H9 (cell line): ENCODE data around the gene MRPL45. TPM values are rescaled to one million over a fixed set of nuclear protein-coding genes. Genes with fewer than 3 reads are reported as not detected.
"Not testable (repeated sequence)": the region's sequence is repeated elsewhere in the genome, so short reads cannot be mapped to it uniquely, and the experiment has no call there.

ENCODE experiments used
- DNase-seq: peaks from one replicate; pipeline ENCODE4 v3.0.0-alpha.2; 2017
- H2AFZ ChIP-seq: one replicate; pipeline ENCODE4 v1.6.1; 2013; ENCODE audit warnings: mild to moderate bottlenecking, low read length, control low read depth, moderate library complexity
- H2AK5ac ChIP-seq: 2 replicates; pipeline ENCODE4 v1.6.1; 2013; ENCODE audit warnings: low read length, control low read depth, mixed read lengths; ENCODE audit not compliant: insufficient read length
- H2BK120ac ChIP-seq: one replicate; pipeline ENCODE4 v1.6.1; 2013; ENCODE audit warnings: low read depth, mild to moderate bottlenecking, low read length, control low read depth, inconsistent platforms; ENCODE audit not compliant: poor library complexity, severe bottlenecking
- H2BK12ac ChIP-seq: 2 replicates; pipeline ENCODE4 v1.6.1; 2013; ENCODE audit warnings: low read length, control low read depth, mixed read lengths, low read depth; ENCODE audit not compliant: insufficient read length
- H2BK15ac ChIP-seq: 2 replicates; pipeline ENCODE4 v1.6.1; 2013; ENCODE audit warnings: low read depth, low read length, control low read depth
- H2BK20ac ChIP-seq: one replicate; pipeline ENCODE4 v1.6.1; 2013; ENCODE audit warnings: low read depth, mild to moderate bottlenecking, low read length, control low read depth, inconsistent platforms; ENCODE audit not compliant: poor library complexity, severe bottlenecking
- H2BK5ac ChIP-seq: 2 replicates; pipeline ENCODE4 v1.6.1; 2013; ENCODE audit warnings: low read length, control low read depth, mixed read lengths; ENCODE audit not compliant: insufficient read length
- H3K14ac ChIP-seq: 2 replicates; pipeline ENCODE4 v1.6.1; 2013; ENCODE audit warnings: low read length, control low read depth; ENCODE audit not compliant: insufficient read depth
- H3K18ac ChIP-seq: 2 replicates; pipeline ENCODE4 v1.6.1; 2013; ENCODE audit warnings: low read depth, mild to moderate bottlenecking, mixed read lengths, low read length, control low read depth; ENCODE audit not compliant: insufficient read length
- H3K23ac ChIP-seq: 2 replicates; pipeline ENCODE4 v1.6.1; 2013; ENCODE audit warnings: low read length, control low read depth, mixed read lengths, low read depth; ENCODE audit not compliant: insufficient read length
- H3K23me2 ChIP-seq: 2 replicates; pipeline ENCODE4 v1.6.1; 2013; ENCODE audit warnings: low read depth, mild to moderate bottlenecking, mixed read lengths, low read length, control low read depth; ENCODE audit not compliant: insufficient read length, poor library complexity, severe bottlenecking
- H3K27ac ChIP-seq: 2 replicates; pipeline ENCODE4 v1.5.1; 2013; ENCODE audit warnings: low read length, control low read depth, mixed read lengths, low read depth; ENCODE audit not compliant: insufficient read length
- H3K27me3 ChIP-seq: 2 replicates; pipeline ENCODE4 v1.6.1; 2013; ENCODE audit warnings: low read length, control low read depth, inconsistent platforms; ENCODE audit not compliant: insufficient read depth
- H3K4ac ChIP-seq: 2 replicates; pipeline ENCODE4 v1.6.1; 2013; ENCODE audit warnings: low read depth, mild to moderate bottlenecking, control low read depth, inconsistent platforms, low read length, moderate library complexity
- H3K4me1 ChIP-seq: 2 replicates; pipeline ENCODE4 v1.6.1; 2013; ENCODE audit warnings: low read length, control low read depth, inconsistent platforms; ENCODE audit not compliant: insufficient read depth
- H3K4me2 ChIP-seq: 2 replicates; pipeline ENCODE4 v1.6.1; 2013; ENCODE audit warnings: low read length, control low read depth, mixed read lengths; ENCODE audit not compliant: insufficient read length, insufficient read depth
- H3K56ac ChIP-seq: 2 replicates; pipeline ENCODE4 v1.6.1; 2013; ENCODE audit warnings: low read depth, mild to moderate bottlenecking, mixed read lengths, low read length, control low read depth; ENCODE audit not compliant: insufficient read length
- H3K79me1 ChIP-seq: 2 replicates; pipeline ENCODE4 v1.6.1; 2013; ENCODE audit warnings: low read depth, mild to moderate bottlenecking, moderate library complexity, low read length, control low read depth, inconsistent platforms; ENCODE audit not compliant: insufficient read depth, poor library complexity, severe bottlenecking
- H3K79me2 ChIP-seq: 2 replicates; pipeline ENCODE4 v1.6.1; 2013; ENCODE audit warnings: low read length, control low read depth, inconsistent platforms; ENCODE audit not compliant: insufficient read depth
- H3K9ac ChIP-seq: 2 replicates; pipeline ENCODE4 v1.6.1; 2013; ENCODE audit warnings: low read length, control low read depth, mixed read lengths; ENCODE audit not compliant: insufficient read length; ENCODE audit errors: extremely low read depth
- H3K9me3 ChIP-seq: one replicate; pipeline ENCODE4 v1.6.1; 2013; ENCODE audit warnings: low read depth, low read length, inconsistent platforms; ENCODE audit not compliant: control insufficient read depth
- H3T11ph ChIP-seq: one replicate; pipeline ENCODE4 v1.6.1; 2013; ENCODE audit warnings: mild to moderate bottlenecking, low read length, control low read depth, inconsistent platforms
- H4K20me1 ChIP-seq: one replicate; pipeline ENCODE4 v1.6.1; 2013; ENCODE audit not compliant: control insufficient read depth, insufficient read length, insufficient read depth
- H4K5ac ChIP-seq: 2 replicates; pipeline ENCODE4 v1.6.1; 2013; ENCODE audit warnings: low read depth, mild to moderate bottlenecking, mixed read lengths, low read length, control low read depth; ENCODE audit not compliant: insufficient read length
- H4K8ac ChIP-seq: replicated peaks from 2 replicates; pipeline ENCODE4 v1.6.1; 2013; ENCODE audit warnings: low read length, control low read depth, mixed read lengths, low read depth; ENCODE audit not compliant: insufficient read length
- H4K91ac ChIP-seq: 2 replicates; pipeline ENCODE4 v1.6.1; 2013; ENCODE audit warnings: low read depth, mild to moderate bottlenecking, moderate library complexity, mixed read lengths, low read length, control low read depth; ENCODE audit not compliant: insufficient read length
- H3K27ac Mint-ChIP-seq, 3 experiments: 2 replicates in 2 of 3; 3 replicates in 1 of 3; pipeline ENCODE4 v1.8.0; 2020 to 2021; ENCODE audit warnings: mixed read lengths in 3 of 3, mild to moderate bottlenecking in 1 of 3, moderate library complexity in 1 of 3
- H3K27me3 Mint-ChIP-seq: 2 replicates; pipeline ENCODE4 v1.8.0; 2021; ENCODE audit warnings: low read depth, mild to moderate bottlenecking, moderate library complexity, mixed read lengths
- H3K36me3 Mint-ChIP-seq, 3 experiments: 2 replicates in 2 of 3; 3 replicates in 1 of 3; pipeline ENCODE4 v1.8.0; 2020 to 2021; ENCODE audit warnings: low read depth in 3 of 3, mixed read lengths in 3 of 3; ENCODE audit not compliant: insufficient read depth in 1 of 3
- H3K4me1 Mint-ChIP-seq, 2 experiments: 2 replicates each; pipeline ENCODE4 v1.8.0; 2020; ENCODE audit warnings: mixed read lengths in 2 of 2
- H3K4me3 Mint-ChIP-seq, 2 experiments: 2 replicates in 1 of 2; 3 replicates in 1 of 2; pipeline ENCODE4 v1.8.0; 2020 to 2021; ENCODE audit warnings: mild to moderate bottlenecking in 2 of 2, mixed read lengths in 2 of 2, moderate library complexity in 1 of 2
- H3K9me3 Mint-ChIP-seq, 2 experiments: 2 replicates in 1 of 2; 3 replicates in 1 of 2; pipeline ENCODE4 v1.8.0; 2020; ENCODE audit warnings: mild to moderate bottlenecking in 2 of 2, mixed read lengths in 2 of 2, moderate library complexity in 1 of 2
- WGBS: extraction: QIAGEN DNeasy Blood & Tissue Kit; methylation state at CpG from one replicate; pipeline ENCODE4 v1.1.7; 2013; ENCODE audit warnings: missing lambda C conversion rate, low lambda C conversion rate, mixed read lengths; ENCODE audit not compliant: insufficient read length; ENCODE audit errors: extremely low coverage; 5-methylcytosine and 5-hydroxymethylcytosine counted together
- total RNA-seq: library from RNA; stranded (reverse); gene quantifications from 2 replicates; pipeline ENCODE4 v1.2.1, GENCODE V29; 2021

Gene MRPL45
- total RNA-seq, 1 experiment from 2014 or later = 59.9 TPM

GRCh38 chr17:38285994-38286393 is 11.0 kb upstream of the MRPL45 start:
- not testable (repeated sequence) for H2AFZ ChIP-seq, H2BK12ac ChIP-seq, H3K9ac ChIP-seq, H2BK20ac ChIP-seq, H3K36me3 Mint-ChIP-seq, H3K27me3 Mint-ChIP-seq, H3K23me2 ChIP-seq, H2BK5ac ChIP-seq, DNase-seq, H3K27ac ChIP-seq, H2BK120ac ChIP-seq, H3K18ac ChIP-seq, H2BK15ac ChIP-seq, H3K9me3 ChIP-seq, H3K4me1 Mint-ChIP-seq, H4K91ac ChIP-seq, H3T11ph ChIP-seq, H3K79me2 ChIP-seq, H2AK5ac ChIP-seq, H3K14ac ChIP-seq, H3K56ac ChIP-seq, H3K23ac ChIP-seq, H3K4me2 ChIP-seq, H4K8ac ChIP-seq, H3K4ac ChIP-seq, H3K9me3 Mint-ChIP-seq, H3K27me3 ChIP-seq, H4K20me1 ChIP-seq, H3K27ac Mint-ChIP-seq, H3K4me3 Mint-ChIP-seq, H4K5ac ChIP-seq, H3K4me1 ChIP-seq, H3K79me1 ChIP-seq

GRCh38 chr17:38286501-38287091 is 10.4 kb upstream of the MRPL45 start:
- H3K9me3 Mint-ChIP-seq, H3K36me3 Mint-ChIP-seq, H3K4me1 ChIP-seq, H3K4me2 ChIP-seq, H3T11ph ChIP-seq, H4K8ac ChIP-seq, DNase-seq, H3K4me1 Mint-ChIP-seq, H4K5ac ChIP-seq, H4K91ac ChIP-seq, H2BK120ac ChIP-seq, H3K56ac ChIP-seq, H3K18ac ChIP-seq, H2AK5ac ChIP-seq, H2BK20ac ChIP-seq, H3K27me3 Mint-ChIP-seq, H2BK12ac ChIP-seq, H3K79me2 ChIP-seq, H2AFZ ChIP-seq, H3K23ac ChIP-seq, H2BK5ac ChIP-seq, H3K27ac ChIP-seq, H3K4me3 Mint-ChIP-seq, H3K9ac ChIP-seq, H3K79me1 ChIP-seq, H3K23me2 ChIP-seq, H3K4ac ChIP-seq, H4K20me1 ChIP-seq, H3K9me3 ChIP-seq, H3K14ac ChIP-seq, H3K27me3 ChIP-seq, H3K27ac Mint-ChIP-seq, H2BK15ac ChIP-seq: not testable (repeated sequence)
- WGBS = no CpG with 5 or more reads among the region's 11 CpGs
